ENCODE results near the gene VPS13C. TPM values are rescaled to one million over a fixed set of nuclear protein-coding genes. Genes with fewer than 3 reads are reported as not detected.
A peak's percentile ranks its signal among the peaks of the same experiment; 100 is the strongest.

VPS13C gene
- total and polyA plus RNA-seq, 5 experiments from 2014 or later: 11.1 to 109 (median 17.6) TPM

GRCh38 chr15:61812476-61812875 lies 247.8 kb downstream of the VPS13C start:
- no peak for DNase-seq
- Mint-ChIP-seq H3K4me3 (no peak overlapping the region), H3K4me1 (no peaks in the 10 kb centered on the region)

GRCh38 chr15:61811952-61812351 lies 248.3 kb downstream of the VPS13C start:
- DNase-seq (no peak), ATAC-seq (no peak)
- Mint-ChIP-seq H3K36me3 (no peaks in the 10 kb centered on the region), H3K4me3 (no peak overlapping the region), H3K9me3 (no peaks in the 10 kb centered on the region), H3K27ac (peak overlapping the region in 1 of 10 donors; percentile 35), H3K4me1 (no peaks in the 10 kb centered on the region), H3K27me3 (peaks cover 7 to 55% (median 13%) of the 10 kb centered on the region in 5 donors)
- POLR2A ChIA-PET: no interaction called here

More at GRCh38 chr15:61812476-61812875, 247.8 kb downstream of the VPS13C start:
- H3K9me3 Mint-ChIP-seq: no peaks in the 10 kb centered on the region
- H3K27me3 Mint-ChIP-seq: peaks cover 7 to 55% (median 13%) of the 10 kb centered on the region in 5 donors
- peak overlapping the region in 2 of 10 donors; percentile 4 to 35 for H3K27ac Mint-ChIP-seq
- no peak for ATAC-seq
- no peaks in the 10 kb centered on the region for H3K36me3 Mint-ChIP-seq
- POLR2A ChIA-PET: no interaction called here

- Mint-ChIP-seq H3K27me3 (peaks cover under 1 to 32% (median 14%) of the 10 kb centered on the region in 5 donors), H3K4me3 (no peak overlapping the region), H3K9me3 (no peaks in the 10 kb centered on the region), H3K27ac (no peak overlapping the region), H3K4me1 (no peaks in the 10 kb centered on the region), H3K36me3 (no peaks in the 10 kb centered on the region)
- ATAC-seq: no peak
- POLR2A ChIA-PET: no interaction called here
- no peak for DNase-seq
These were observed 251.0 kb downstream of the VPS13C start for GRCh38 chr15:61809216-61809615.

GRCh38 chr15:61807281-61807929 lies 252.8 kb downstream of the VPS13C start:
- Mint-ChIP-seq H3K36me3 (no peaks in the 10 kb centered on the region), H3K4me1 (no peaks in the 10 kb centered on the region), H3K9me3 (no peaks in the 10 kb centered on the region), H3K4me3 (no peak overlapping the region), H3K27me3 (peaks cover 0 to 15% (median 11%) of the 10 kb centered on the region in 5 donors), H3K27ac (no peak overlapping the region)
- ATAC-seq (no peak), DNase-seq (no peak)
- POLR2A ChIA-PET: no interaction called here

Other genes with a start within 250 kb of the VPS13C start
- not detected for gene C2CD4A, start 6.5 kb upstream of the VPS13C start, total RNA-seq
- gene C2CD4A, start 6.5 kb upstream of the VPS13C start, polyA plus RNA-seq: not detected
- not detected for gene C2CD4B, start 104.8 kb upstream of the VPS13C start, total RNA-seq
- not detected for gene C2CD4B, start 104.8 kb upstream of the VPS13C start, polyA plus RNA-seq

Measured in naive thymus-derived CD8-positive, alpha-beta T cell (primary cell).